HepG2 (cell line): Measurements from ENCODE around the gene MTR. TPM values are rescaled to one million over a fixed set of nuclear protein-coding genes. Genes with fewer than 3 reads are reported as not detected.
A peak's percentile ranks its signal among the peaks of the same experiment; 100 is the strongest.

Experiments used
- ADNP ChIP-seq: sonication (generic); formaldehyde crosslinking; IDR thresholded peaks from 2 replicates; pipeline ENCODE4 v1.4.0; 2020; ENCODE audit warnings: missing genetic modification reagents
- AFF4 ChIP-seq: sonication (generic); formaldehyde crosslinking; IDR thresholded peaks from 2 replicates; pipeline ENCODE4 v1.4.0; 2020; ENCODE audit warnings: missing genetic modification reagents
- ATF4 ChIP-seq, 2 experiments: fragments of 450-650 bp in 1 of 2; sonication (generic) in 1 of 2; formaldehyde crosslinking; IDR thresholded peaks; 2 replicates each; pipeline versions ENCODE4 v1.5.0 to v1.8.0; 2020 to 2022; ENCODE audit warnings: mild to moderate bottlenecking in 1 of 2, missing genetic modification reagents in 1 of 2
- ATM ChIP-seq: fragments of 450-650 bp; IDR thresholded peaks from 2 replicates; pipeline ENCODE4 v1.7.1; 2017; ENCODE audit warnings: mild to moderate bottlenecking, borderline replicate concordance
- CC2D1A ChIP-seq: sonication (generic); formaldehyde crosslinking; IDR thresholded peaks from 2 replicates; pipeline ENCODE4 v1.8.1; 2023; ENCODE audit warnings: mild to moderate bottlenecking, missing genetic modification reagents
- CREM ChIP-seq, 2 experiments: sonication (generic) in 1 of 2; formaldehyde crosslinking in 1 of 2; IDR thresholded peaks; 2 replicates each; pipeline versions ENCODE4 v1.4.0 to v1.6.1; 2016 to 2020; ENCODE audit warnings: antibody characterized with exemption in 1 of 2, mild to moderate bottlenecking in 1 of 2, missing genetic modification reagents in 1 of 2
- DMAP1 ChIP-seq: IDR thresholded peaks from 2 replicates; pipeline ENCODE4 v1.6.1; 2016
- ETV5 ChIP-seq: IDR thresholded peaks from 2 replicates; pipeline ENCODE4 v1.6.1; 2018; ENCODE audit warnings: missing biosample characterization, missing genetic modification reagents, inconsistent platforms, borderline replicate concordance
- HMGA1 ChIP-seq: sonication (generic); formaldehyde crosslinking; conservative IDR thresholded peaks from 2 replicates; pipeline ENCODE4 v1.4.0; 2020; ENCODE audit warnings: missing genetic modification reagents
- NONO ChIP-seq, 2 experiments: fragments of 450-650 bp in 1 of 2; sonication (generic) in 1 of 2; formaldehyde crosslinking in 1 of 2; IDR thresholded peaks in 1 of 2; conservative IDR thresholded peaks in 1 of 2; 2 replicates each; pipeline versions ENCODE4 v1.6.1 to v1.8.0; 2017 to 2022; ENCODE audit warnings: mild to moderate bottlenecking in 1 of 2, missing genetic modification reagents in 1 of 2, moderate library complexity in 1 of 2
- PBX2 ChIP-seq: IDR thresholded peaks from 2 replicates; pipeline ENCODE4 v1.6.1; 2016; ENCODE audit warnings: control low read depth
- SMAD9 ChIP-seq: sonication (generic); formaldehyde crosslinking; IDR thresholded peaks from 2 replicates; pipeline ENCODE4 v1.5.1; 2020; ENCODE audit warnings: mild to moderate bottlenecking, missing genetic modification reagents
- TBX2 ChIP-seq: sonication (generic); formaldehyde crosslinking; IDR thresholded peaks from 2 replicates; pipeline ENCODE4 v1.5.0; 2020; ENCODE audit warnings: missing genetic modification reagents, mild to moderate bottlenecking, borderline replicate concordance
- ZNF124 ChIP-seq: sonication (generic); formaldehyde crosslinking; IDR thresholded peaks from 2 replicates; pipeline ENCODE4 v1.4.0; 2020; ENCODE audit warnings: missing genetic modification reagents
- ZNF251 ChIP-seq: sonication (generic); formaldehyde crosslinking; IDR thresholded peaks from 2 replicates; pipeline ENCODE4 v1.9.0; 2021; ENCODE audit warnings: mild to moderate bottlenecking, missing genetic modification reagents
- ZNF354B ChIP-seq: sonication (generic); formaldehyde crosslinking; IDR thresholded peaks from 2 replicates; pipeline ENCODE4 v1.8.0; 2022; ENCODE audit warnings: mild to moderate bottlenecking, missing genetic modification reagents
- ZNF605 ChIP-seq: sonication (generic); formaldehyde crosslinking; IDR thresholded peaks from 2 replicates; pipeline ENCODE4 v1.8.0; 2022; ENCODE audit warnings: mild to moderate bottlenecking, missing genetic modification reagents
- ZNF678 ChIP-seq: sonication (generic); formaldehyde crosslinking; IDR thresholded peaks from 2 replicates; pipeline ENCODE4 v1.4.0; 2020; ENCODE audit warnings: mild to moderate bottlenecking, missing genetic modification reagents
- ZNF724P ChIP-seq: sonication (generic); formaldehyde crosslinking; IDR thresholded peaks from 2 replicates; pipeline ENCODE4 v1.8.0; 2022; ENCODE audit warnings: missing genetic modification reagents, borderline replicate concordance
- ZNF740 ChIP-seq: sonication (generic); formaldehyde crosslinking; IDR thresholded peaks from 2 replicates; pipeline ENCODE4 v1.4.0; 2020; ENCODE audit warnings: missing genetic modification reagents
- polyA plus RNA-seq, 8 experiments: library from polyadenylated mRNA; depleted of rRNA in 3 of 8; stranded (reverse) in 7 of 8; unstranded in 1 of 8; fragments of >200 nt; fragmentation: Illumina TruSeq in 4 of 8; extraction: Trizol in 4 of 8; gene quantifications; 2 replicates each; pipeline versions ENCODE4 v1.2.1 to v1.2.3, GENCODE V29; 2011 to 2016; ENCODE audit warnings: low read depth in 4 of 8, missing spikeins in 1 of 8, mixed read lengths in 1 of 8; ENCODE audit not compliant: insufficient read depth in 1 of 8
- total RNA-seq, 5 experiments: library from RNA; depleted of rRNA; stranded (reverse); fragments of >200 nt; fragmentation: Illumina TruSeq; extraction: Trizol; gene quantifications; 2 replicates each; pipeline ENCODE4 v1.2.3, GENCODE V29; 2016; ENCODE audit warnings: low read depth in 1 of 5
- TF ChIP-seq, protein P1 (sequence below): sonication (generic); formaldehyde crosslinking; IDR thresholded peaks from 2 replicates; pipeline ENCODE4 v1.4.0; 2020; ENCODE audit warnings: missing genetic modification reagents

The MTR gene
- total and polyA plus RNA-seq, 2 of the 13 experiments (the other 11 are each of a cell fraction or from before 2014, with no cell fraction given), result 16.3 to 36.1 TPM

DNA sequence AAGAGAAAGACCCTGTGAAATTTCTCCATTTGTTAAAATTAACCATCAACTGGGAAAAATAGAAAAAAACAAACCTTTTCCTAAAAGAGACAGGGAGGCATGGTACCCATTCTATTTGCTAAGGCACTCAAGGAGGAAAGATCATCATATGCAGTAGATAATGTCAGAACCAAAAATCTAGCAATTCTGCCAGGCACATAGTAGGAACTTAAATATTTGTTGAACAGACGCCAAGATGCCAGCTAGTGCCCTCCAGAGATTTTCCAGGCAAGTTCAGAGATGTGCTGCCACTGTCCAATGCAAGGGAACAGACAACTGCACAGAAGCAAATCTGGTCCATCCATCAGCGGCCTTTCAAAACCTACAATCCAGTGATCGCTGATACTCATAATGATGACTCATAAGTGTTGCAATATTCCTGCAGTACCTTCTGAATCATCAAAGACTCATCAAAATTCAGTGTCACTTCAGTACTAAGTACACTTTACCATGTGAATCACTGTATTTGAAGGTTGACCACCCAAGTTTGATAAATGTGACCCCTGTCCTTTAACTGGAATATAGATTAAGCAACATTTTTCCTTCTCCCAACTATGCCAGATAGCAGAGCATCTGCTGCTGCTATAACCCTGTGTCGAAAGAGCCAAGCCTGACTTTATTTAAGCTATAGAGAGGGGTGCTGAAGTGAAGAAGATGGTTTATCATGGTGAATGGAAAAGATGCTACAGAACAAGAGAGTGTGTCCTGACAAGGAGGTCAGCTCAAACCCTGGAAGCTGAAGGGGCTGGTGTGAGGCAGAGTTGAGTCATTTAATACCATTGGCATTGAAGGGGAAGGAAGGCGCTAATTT, 110.0 kb downstream of the MTR start (continued):
- TF ChIP-seq TBX2 (CRISPR knock-in tag), result peak; percentile 77
- TF ChIP-seq ZNF740 (CRISPR knock-in tag), result no peak
- TF ChIP-seq ZNF678, result no peak
- TF ChIP-seq ZNF251, result no peak
- peak in 1 of 2 experiments; percentile 77; a peak in 2 of 4 replicates for TF ChIP-seq ATF4 (CRISPR knock-in tag; IDR thresholded peaks at IDR 0.05)
- no peak for TF ChIP-seq CC2D1A (CRISPR knock-in tag)
- TF ChIP-seq AFF4 (CRISPR knock-in tag), result no peak
- TF ChIP-seq HMGA1, result no peak
- no peak for TF ChIP-seq ZNF724P (CRISPR knock-in tag)
- TF ChIP-seq ETV5 (CRISPR knock-in tag), result no peak; the same call in 1 of the 2 replicates
- no peak for TF ChIP-seq PBX2 (CRISPR knock-in tag)
- TF ChIP-seq ZNF124 (CRISPR knock-in tag), result no peak
- TF ChIP-seq SMAD9 (CRISPR knock-in tag), result no peak
- TF ChIP-seq ATM, result no peak
- TF ChIP-seq NONO (IDR thresholded peaks at IDR 0.05), result no peak
- TF ChIP-seq NONO (CRISPR knock-in tag; conservative IDR thresholded peaks at IDR 0.05), result no peak
- no peak for TF ChIP-seq ZNF354B (CRISPR knock-in tag)
- TF ChIP-seq CREM (IDR thresholded peaks at IDR 0.05), result peak; percentile 55
- no peak for TF ChIP-seq CREM (CRISPR knock-in tag; IDR thresholded peaks at IDR 0.05)
- no peak for TF ChIP-seq ADNP (CRISPR knock-in tag)
- TF ChIP-seq, protein P1, sequence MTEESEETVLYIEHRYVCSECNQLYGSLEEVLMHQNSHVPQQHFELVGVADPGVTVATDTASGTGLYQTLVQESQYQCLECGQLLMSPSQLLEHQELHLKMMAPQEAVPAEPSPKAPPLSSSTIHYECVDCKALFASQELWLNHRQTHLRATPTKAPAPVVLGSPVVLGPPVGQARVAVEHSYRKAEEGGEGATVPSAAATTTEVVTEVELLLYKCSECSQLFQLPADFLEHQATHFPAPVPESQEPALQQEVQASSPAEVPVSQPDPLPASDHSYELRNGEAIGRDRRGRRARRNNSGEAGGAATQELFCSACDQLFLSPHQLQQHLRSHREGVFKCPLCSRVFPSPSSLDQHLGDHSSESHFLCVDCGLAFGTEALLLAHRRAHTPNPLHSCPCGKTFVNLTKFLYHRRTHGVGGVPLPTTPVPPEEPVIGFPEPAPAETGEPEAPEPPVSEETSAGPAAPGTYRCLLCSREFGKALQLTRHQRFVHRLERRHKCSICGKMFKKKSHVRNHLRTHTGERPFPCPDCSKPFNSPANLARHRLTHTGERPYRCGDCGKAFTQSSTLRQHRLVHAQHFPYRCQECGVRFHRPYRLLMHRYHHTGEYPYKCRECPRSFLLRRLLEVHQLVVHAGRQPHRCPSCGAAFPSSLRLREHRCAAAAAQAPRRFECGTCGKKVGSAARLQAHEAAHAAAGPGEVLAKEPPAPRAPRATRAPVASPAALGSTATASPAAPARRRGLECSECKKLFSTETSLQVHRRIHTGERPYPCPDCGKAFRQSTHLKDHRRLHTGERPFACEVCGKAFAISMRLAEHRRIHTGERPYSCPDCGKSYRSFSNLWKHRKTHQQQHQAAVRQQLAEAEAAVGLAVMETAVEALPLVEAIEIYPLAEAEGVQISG (CRISPR knock-in tag), result no peak
- no peak for TF ChIP-seq DMAP1 (CRISPR knock-in tag)
- no peak for TF ChIP-seq ZNF605 (CRISPR knock-in tag)
